ENCODE results near the gene USP24. TPM values are rescaled to one million over a fixed set of nuclear protein-coding genes. Genes with fewer than 3 reads are reported as not detected.

USP24 gene
- polyA plus RNA-seq, 1 of the 3 experiments (the other 2 are of a cell fraction): 8.1 TPM

GRCh38 chr1:55134152-55134808 is 80.9 kb downstream of the USP24 start (continued):
- TF ChIP-seq USF1 (IDR thresholded peaks at IDR 0.05; ENCODE audit: borderline replicate concordance, low read depth): no peak

- peak overlapping the region in 1 of 2 experiments; percentile 37; a peak in 2 of 4 replicates for H3K27ac ChIP-seq (ENCODE audit: low read depth in 2 of 2, low read length in 1 of 2)
- H3K79me2 ChIP-seq (ENCODE audit: insufficient read depth): no peaks in the 10 kb centered on the region
- H3K27me3 ChIP-seq (ENCODE audit: insufficient read depth): no peaks in the 10 kb centered on the region
- ChIA-PET POLR2A (no interaction called here), CTCF (no interaction called here)
- no peaks in the 10 kb centered on the region for H3K9me2 ChIP-seq
- TF ChIP-seq RAD21 (IDR thresholded peaks at IDR 0.05; ENCODE audit: low read length) (no peak), PBX3 (IDR thresholded peaks at IDR 0.05) (no peak), TEAD4 (IDR thresholded peaks at IDR 0.05; ENCODE audit: borderline replicate concordance, insufficient read depth) (no peak), RXRA (IDR thresholded peaks at IDR 0.05; ENCODE audit: borderline replicate concordance, low read depth) (no peak), POLR2AphosphoS5 (IDR thresholded peaks at IDR 0.05; ENCODE audit: low read depth, low read length) (no peak), USF1 (IDR thresholded peaks at IDR 0.05; ENCODE audit: borderline replicate concordance, low read depth) (no peak), ELF1 (IDR thresholded peaks at IDR 0.05) (no peak), CTCF (IDR thresholded peaks at IDR 0.05) (no peak), MEF2A (IDR thresholded peaks at IDR 0.05; ENCODE audit: borderline replicate concordance, low read depth) (no peak), GATA2 (CRISPR knock-in tag; IDR thresholded peaks at IDR 0.05) (no peak), NFIC (IDR thresholded peaks at IDR 0.05; ENCODE audit: borderline replicate concordance) (no peak), ZBTB33 (IDR thresholded peaks at IDR 0.05; ENCODE audit: borderline replicate concordance, low read depth) (no peak), SIN3A (IDR thresholded peaks at IDR 0.05; ENCODE audit: borderline replicate concordance, low read depth, low read length) (no peak), TCF12 (IDR thresholded peaks at IDR 0.05) (no peak), IRF3 (IDR thresholded peaks at IDR 0.05; ENCODE audit: low read depth, low read length) (no peak), NRF1 (IDR thresholded peaks at IDR 0.05; ENCODE audit: low read depth, low read length) (no peak), RFX5 (IDR thresholded peaks at IDR 0.05; ENCODE audit: low read length) (no peak), CHD2 (IDR thresholded peaks at IDR 0.05; ENCODE audit: low read length, partially characterized antibody) (no peak), FOXJ3 (CRISPR knock-in tag; IDR thresholded peaks at IDR 0.05) (no peak)
- 77% methylated on average over 2 of the region's 2 CpGs for WGBS (ENCODE audit: low lambda C conversion rate)
- H3K9ac ChIP-seq: no peak overlapping the region
- no peaks in the 10 kb centered on the region for H3K9me3 ChIP-seq
- H3K36me3 ChIP-seq (replicated peaks in 1 of 2; ENCODE audit: control insufficient read depth in 1 of 2, insufficient read depth in 2 of 2, low read length in 1 of 2): peaks cover 86 to 91% of the 10 kb centered on the region in 2 experiments
- no peak overlapping the region for H3K4me2 ChIP-seq
- H2AFZ ChIP-seq (ENCODE audit: low read depth): no peak overlapping the region
- H3F3A ChIP-seq (replicated peaks; ENCODE audit: insufficient read depth): no peaks in the 10 kb centered on the region
- no peaks in the 10 kb centered on the region for H4K20me1 ChIP-seq (ENCODE audit: insufficient read depth)
- H3K4me3 ChIP-seq (ENCODE audit: low read depth in 2 of 2, low read length in 1 of 2): no peak overlapping the region
- H3K4me1 ChIP-seq (ENCODE audit: control insufficient read depth in 1 of 2, insufficient read depth in 2 of 2, low read depth in 1 of 2, low read length in 1 of 2): no peaks in the 10 kb centered on the region
- DNase-seq: no peak
Observed at GRCh38 chr1:55131801-55132200, 83.4 kb downstream of the USP24 start.
